Testis (tissue), 5 donors: ENCODE data around the gene NOTCH1. TPM values are rescaled to one million over a fixed set of nuclear protein-coding genes. Genes with fewer than 3 reads are reported as not detected.

ENCODE experiments used
- DNase-seq: peaks from one replicate; pipeline ENCODE4 v3.0.0-alpha.2; 2019
- H3K27ac ChIP-seq, 2 donors: fragments of 200-600 bp; sonication (generic); one replicate each; pipeline ENCODE4 v1.5.1; 2019
- H3K27me3 ChIP-seq: fragments of 200-600 bp; sonication (generic); one replicate; pipeline ENCODE4 v1.5.1; 2019
- H3K36me3 ChIP-seq: fragments of 200-600 bp; sonication (generic); one replicate; pipeline ENCODE4 v1.5.1; 2017; ENCODE audit warnings: low read depth; ENCODE audit errors: missing control alignments
- H3K4me1 ChIP-seq: fragments of 200-600 bp; sonication (generic); one replicate; pipeline ENCODE4 v1.5.1; 2019
- H3K4me3 ChIP-seq, 2 donors: fragments of 200-600 bp; sonication (generic); one replicate each; pipeline ENCODE4 v1.5.1; 2017 to 2019
- H3K9me3 ChIP-seq: fragments of 200-600 bp; sonication (generic); one replicate; pipeline ENCODE4 v1.5.1; 2017
- CTCF ChIP-seq, 3 experiments: fragments of 450-650 bp in 2 of 3; fragments of 200-600 bp in 1 of 3; sonication (generic) in 1 of 3; IDR thresholded peaks; one replicate each; pipeline ENCODE4 v1.5.1; 2016 to 2019; ENCODE audit warnings: antibody characterized with exemption in 3 of 3, mild to moderate bottlenecking in 2 of 3, moderate library complexity in 1 of 3
- POLR2A ChIP-seq: fragments of 450-650 bp; IDR thresholded peaks from one replicate; pipeline ENCODE4 v1.6.1; 2017; ENCODE audit warnings: antibody characterized with exemption, mild to moderate bottlenecking, moderate library complexity
- WGBS, 2 donors: methylation state at CpG; one replicate each; pipeline ENCODE4 v1.1.5; 2018; 5-methylcytosine and 5-hydroxymethylcytosine counted together
- intact Hi-C: fragments of 100-400 bp; cut with DNase I; formaldehyde crosslinking; loops from one replicate; pipeline ENCODE4 v1.15.1; 2023; ENCODE audit warnings: low total_unique reads
- long read RNA-seq, 2 donors: transcript quantifications; one replicate each; lab custom pipeline, GENCODE V29; 2026
- polyA plus RNA-seq: library from polyadenylated mRNA; stranded (reverse); fragments of 350-450 nt; fragmentation: Illumina TruSeq; extraction: RNeasy Lipid Tissue Mini Kit (QIAGEN cat#74804); gene quantifications from one replicate; pipeline ENCODE4 v1.2.3, GENCODE V29; 2014; ENCODE audit warnings: low read depth, low replicate concordance; ENCODE audit not compliant: insufficient read depth
- total RNA-seq, 2 donors: library from RNA; depleted of rRNA; stranded (reverse); fragments of >200 nt; gene quantifications; one replicate each; pipeline ENCODE4 v1.2.3, GENCODE V29; 2016

The NOTCH1 gene
- total RNA-seq (10 to 100 TPM; 32.4 to 34.1 TPM), polyA plus RNA-seq (7.2 TPM)
- long read RNA-seq, donor 1, result 0 reads
- long read RNA-seq, donor 2, result 0 reads

GRCh38 chr9:136545965-136546696, at the start of gene NOTCH1:
Gene NOTCH1, minus strand, starts transcription at chr9:136546048. Its CDS starts 262 bp downstream, at chr9:136545786.
- Histone ChIP-seq H3K27ac (peak within 1 kb of the TSS; percentile 84 to 92), H3K36me3 (no peaks in the 10 kb centered on the region), H3K4me1 (peaks cover 31% of the 10 kb centered on the region), H3K4me3 (peak within 1 kb of the TSS; percentile 64 to 73), H3K27me3 (no peaks in the 10 kb centered on the region), H3K9me3 (no peaks in the 10 kb centered on the region)
- WGBS, 2 donors, result 1% methylated on average over 57 of the region's 94 CpGs; no CpG with 5 or more reads in 1 of the 2 donors
- intact Hi-C loops, result no loop called here
- TF ChIP-seq POLR2A, result no peak
- no peak for TF ChIP-seq CTCF (IDR thresholded peaks at IDR 0.05)
- DNase-seq, result peak; percentile 86

- Histone ChIP-seq H3K27ac (no peak overlapping the region), H3K4me1 (peaks cover 20% of the 10 kb centered on the region), H3K36me3 (no peaks in the 10 kb centered on the region), H3K27me3 (no peaks in the 10 kb centered on the region), H3K4me3 (no peak overlapping the region), H3K9me3 (no peaks in the 10 kb centered on the region)
- intact Hi-C loops, result no loop called here
- WGBS, 2 donors, result 92 to 96% methylated on average over 14 of the region's 14 CpGs
- TF ChIP-seq CTCF (IDR thresholded peaks at IDR 0.05) (no peak), POLR2A (no peak)
- DNase-seq, result no peak
Observed at GRCh38 chr9:136594492-136594891, 48.6 kb upstream of the NOTCH1 start.

GRCh38 chr9:136593581-136593980, 47.7 kb upstream of the NOTCH1 start:
- 83 to 87% methylated on average over 8 of the region's 8 CpGs for WGBS, 2 donors
- Histone ChIP-seq H3K36me3 (no peaks in the 10 kb centered on the region), H3K4me1 (peaks cover 22% of the 10 kb centered on the region), H3K27me3 (no peaks in the 10 kb centered on the region), H3K27ac (no peak overlapping the region), H3K4me3 (no peak overlapping the region), H3K9me3 (no peaks in the 10 kb centered on the region)
- intact Hi-C loops, result no loop called here
- no peak for DNase-seq
- TF ChIP-seq CTCF (IDR thresholded peaks at IDR 0.05), result no peak
- no peak for TF ChIP-seq POLR2A

GRCh38 chr9:136592666-136593065, 46.8 kb upstream of the NOTCH1 start:
- Histone ChIP-seq H3K36me3 (no peaks in the 10 kb centered on the region), H3K9me3 (no peaks in the 10 kb centered on the region), H3K27me3 (no peaks in the 10 kb centered on the region), H3K4me3 (no peak overlapping the region), H3K27ac (no peak overlapping the region), H3K4me1 (peaks cover 31% of the 10 kb centered on the region)
- no peak for TF ChIP-seq POLR2A
- intact Hi-C loops, result no loop called here
- no peak for DNase-seq
- 83 to 90% methylated on average over 1 to 10 of the region's 13 CpGs for WGBS, 2 donors

GRCh38 chr9:136590821-136591752, 45.2 kb upstream of the NOTCH1 start:
- TF ChIP-seq CTCF (IDR thresholded peaks at IDR 0.05), result no peak
- no peak for TF ChIP-seq POLR2A
- H3K27me3 ChIP-seq, result no peaks in the 10 kb centered on the region

More at GRCh38 chr9:136590821-136591752, 45.2 kb upstream of the NOTCH1 start:
- Histone ChIP-seq H3K27ac (no peak overlapping the region), H3K36me3 (no peaks in the 10 kb centered on the region), H3K4me3 (no peak overlapping the region), H3K9me3 (no peaks in the 10 kb centered on the region), H3K4me1 (peaks cover 33% of the 10 kb centered on the region)
- intact Hi-C loops, result no loop called here
- whole genome bisulfite sequencing, 2 donors, result 85 to 90% methylated on average over 18 to 26 of the region's 26 CpGs
- no peak for DNase-seq
